GM19193 (cell line): ENCODE measurements around the gene PHF24.

Experiments used
- POLR2A ChIP-seq: IDR thresholded peaks from 4 replicates; pipeline ENCODE4 v1.6.1; 2011; ENCODE audit not compliant: insufficient read depth, insufficient read length; ENCODE audit errors: extremely low read depth

PHF24 gene

DNA sequence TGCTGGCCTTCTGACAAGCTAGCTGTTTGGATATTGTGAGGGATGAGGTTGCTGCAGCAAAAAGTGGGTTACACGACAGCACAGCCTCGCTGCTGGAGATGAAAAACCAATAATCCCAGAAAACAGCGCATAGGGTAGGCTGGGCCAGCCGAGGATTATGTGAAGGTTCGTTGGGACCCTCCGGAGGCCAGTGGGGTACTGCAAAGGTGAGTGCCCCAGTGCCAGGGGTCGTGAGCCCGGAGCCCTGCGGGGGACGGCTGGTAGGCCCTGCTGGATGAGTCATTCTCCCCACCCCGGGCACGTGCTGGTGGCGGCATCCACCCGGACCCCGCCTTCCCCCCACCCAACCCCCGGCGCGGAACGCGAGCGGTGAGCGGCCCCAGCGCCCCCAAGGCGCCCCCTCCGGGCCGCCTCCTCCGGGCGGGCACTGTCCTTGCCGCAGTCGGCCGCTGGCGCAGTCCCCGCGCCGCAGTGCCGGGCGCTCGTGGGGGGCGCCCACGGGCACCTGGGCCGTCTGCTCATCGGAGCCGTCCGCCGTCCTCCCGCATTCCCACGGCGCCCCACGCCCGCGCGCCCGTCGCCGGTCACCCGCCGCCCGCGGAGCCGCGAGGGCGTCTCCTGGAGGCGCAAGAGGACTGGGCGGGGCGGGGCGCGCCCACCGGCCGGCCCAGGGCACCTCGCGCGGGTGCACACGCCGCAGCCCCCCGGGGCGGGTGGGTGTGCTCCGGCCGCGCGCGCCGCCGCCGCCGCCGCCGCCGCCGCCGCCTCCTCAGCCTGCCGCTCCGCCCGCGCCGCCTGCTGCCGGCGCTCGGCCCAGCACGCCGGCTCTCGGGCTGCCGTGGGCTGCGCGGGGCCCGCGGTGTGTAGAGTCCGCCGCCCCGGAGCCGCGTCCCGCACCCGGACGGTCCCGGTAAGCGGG lies at the start of gene PHF24:
Gene PHF24 (plus strand): TSS at position 794 of the 919 bp plus-strand sequence. CDS start 13,014 bp downstream, outside the sequence.
- no peak for TF ChIP-seq POLR2A

DNA sequence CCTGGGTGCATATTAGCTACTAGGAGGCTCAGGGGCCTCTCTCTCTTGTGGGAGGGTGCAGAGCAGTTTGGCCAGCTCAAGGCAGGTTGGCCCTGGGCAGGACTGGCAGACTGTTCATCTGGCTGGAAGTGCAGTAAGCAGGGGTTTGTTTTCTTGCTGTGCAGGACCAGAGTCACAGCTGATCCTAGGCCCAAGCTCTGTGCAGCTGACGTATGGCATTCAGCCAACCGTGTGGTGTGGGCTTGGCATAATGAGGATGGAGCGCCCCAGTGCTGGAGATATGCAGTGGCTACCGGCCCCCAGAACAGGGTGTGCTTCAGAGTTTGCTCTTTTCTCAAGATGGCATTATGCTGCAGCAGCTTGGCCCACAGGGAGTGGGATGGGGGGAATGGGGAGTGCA lies 31.0 kb upstream of the PHF24 start:
- no peak for TF ChIP-seq POLR2A

DNA sequence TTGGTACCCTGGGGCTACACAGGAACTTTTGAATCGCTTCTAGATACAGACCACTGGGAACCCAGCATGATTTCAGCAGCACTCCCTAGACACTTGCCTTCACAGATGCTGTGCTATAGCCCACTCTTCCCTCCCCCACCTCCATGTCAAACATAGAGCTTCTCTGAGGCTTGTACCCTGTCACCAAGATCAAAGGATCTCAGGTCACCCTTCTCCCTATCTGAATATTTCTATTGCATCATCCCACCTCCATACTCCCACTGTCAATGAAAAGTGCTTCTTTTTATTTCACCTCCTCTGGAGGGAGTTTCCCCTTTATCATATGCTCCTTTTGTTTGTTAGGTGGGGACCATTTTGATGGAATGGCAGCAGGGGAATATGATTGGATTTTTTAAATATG lies 29.2 kb upstream of the PHF24 start:
- TF ChIP-seq POLR2A = no peak

GRCh38 chr9:34929506-34930102 lies 28.5 kb upstream of the PHF24 start:
- no peak for TF ChIP-seq POLR2A

GRCh38 chr9:34948451-34948850 lies 9.6 kb upstream of the PHF24 start:
- TF ChIP-seq POLR2A = no peak

GRCh38 chr9:34954225-34954624 lies 3.9 kb upstream of the PHF24 start:
- TF ChIP-seq POLR2A = no peak

DNA sequence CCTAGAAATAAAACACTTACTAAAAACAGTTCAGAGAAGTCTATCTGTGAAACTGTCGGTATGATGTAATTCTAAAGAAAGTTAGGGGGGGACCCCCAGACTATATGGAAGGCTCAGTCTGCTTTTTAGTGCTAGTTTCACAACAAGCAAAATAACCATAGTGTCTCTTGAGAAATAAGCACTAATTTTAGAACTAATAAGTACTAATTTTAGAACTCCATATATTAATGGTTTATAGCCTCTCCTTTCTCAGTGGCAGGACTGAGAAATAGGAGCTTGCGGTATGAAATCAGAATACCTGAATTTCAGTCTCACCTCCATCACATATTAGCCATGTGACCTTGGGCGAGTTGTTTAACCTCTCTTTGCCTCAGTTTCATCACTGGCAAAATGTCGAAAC lies 1.4 kb upstream of the PHF24 start:
- TF ChIP-seq POLR2A = no peak

DNA sequence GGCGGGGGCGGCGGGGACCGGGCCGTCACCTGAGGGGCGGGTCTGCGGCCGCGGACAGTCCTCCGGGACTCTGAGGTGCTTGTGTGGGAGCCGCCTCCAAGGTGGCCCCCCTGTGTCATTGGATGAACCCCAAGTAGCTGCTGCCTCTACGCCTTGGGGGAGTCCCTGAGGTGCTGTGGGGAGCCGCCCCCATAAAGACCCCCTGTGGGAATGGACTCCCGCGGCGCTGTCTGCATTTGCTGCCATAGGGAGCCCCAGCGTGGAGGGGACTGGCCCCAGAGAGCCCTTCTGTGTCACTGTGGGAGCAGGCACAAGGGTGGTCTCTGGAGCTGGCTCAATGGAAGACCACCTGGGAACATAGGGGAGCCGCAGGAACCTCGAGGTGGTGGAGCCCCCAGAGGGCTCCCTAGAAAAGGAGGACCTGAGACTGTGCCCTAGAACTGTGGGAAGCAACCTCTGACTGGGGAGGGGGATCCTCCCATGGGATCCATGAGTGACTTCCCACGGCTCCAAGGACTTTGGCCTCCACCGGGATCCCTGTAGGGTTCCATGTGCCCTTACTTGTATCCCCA lies 412 bp downstream of the PHF24 start:
- no peak for TF ChIP-seq POLR2A

DNA sequence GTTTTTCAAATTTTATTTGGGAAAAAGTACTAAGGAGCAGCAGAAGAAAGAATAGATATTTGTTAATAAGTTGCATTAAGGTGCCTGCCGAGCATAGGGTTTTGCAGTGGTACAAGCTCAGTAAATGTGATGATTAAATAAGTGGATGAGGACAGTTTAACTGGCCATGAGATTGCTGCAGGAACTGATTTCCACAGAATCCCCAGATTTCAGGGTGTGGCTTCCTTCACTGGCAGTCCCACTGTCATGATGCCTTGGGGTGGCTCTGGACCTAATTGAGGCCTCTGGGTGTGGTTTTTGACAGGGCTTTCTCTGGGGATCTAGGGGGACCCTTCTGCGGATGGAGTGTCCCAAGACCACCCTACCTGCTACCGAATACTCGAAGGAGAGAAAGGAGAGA lies 1.4 kb downstream of the PHF24 start:
- no peak for TF ChIP-seq POLR2A

DNA sequence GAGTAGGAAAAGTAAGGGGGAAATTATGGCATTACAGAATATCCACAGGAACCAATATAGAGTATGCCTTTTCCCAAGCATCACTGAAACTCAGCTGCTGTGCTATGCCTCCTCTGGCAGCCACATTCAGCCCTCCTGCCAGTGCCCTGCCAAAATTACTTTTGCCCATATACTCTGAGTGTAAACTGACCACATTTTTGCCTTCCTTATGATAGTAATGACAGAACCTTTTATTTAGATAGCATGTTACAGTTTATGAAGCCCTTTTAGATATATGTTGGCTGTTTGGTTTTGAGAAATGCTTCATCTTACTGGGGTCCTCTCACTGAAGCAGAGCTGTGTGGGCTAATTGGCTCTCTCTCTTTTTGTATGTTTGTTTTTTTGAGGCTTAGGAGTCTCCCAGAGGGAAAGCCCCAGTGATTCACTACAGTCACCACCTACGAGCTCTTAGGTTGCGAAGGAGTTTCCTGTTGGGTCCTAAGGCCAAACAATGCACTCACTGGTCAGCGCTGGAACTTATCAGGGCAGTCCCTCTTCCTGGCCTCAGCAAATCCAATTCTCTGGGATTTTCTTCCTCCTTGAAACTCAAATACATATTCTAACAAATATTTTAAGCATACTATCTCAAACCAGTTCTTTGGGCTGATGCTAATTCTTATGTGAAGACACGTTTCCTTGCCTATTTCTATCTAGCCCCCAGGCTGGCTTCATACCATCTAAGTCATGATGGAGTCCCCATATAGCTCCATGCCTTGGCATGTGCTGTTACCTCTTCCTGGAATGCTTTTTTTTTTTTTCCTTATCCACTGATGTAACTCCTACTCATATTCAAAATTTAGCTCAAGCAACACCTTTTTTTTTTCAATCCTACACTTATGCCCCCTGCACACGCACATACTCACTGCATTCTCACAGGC lies 3.7 kb downstream of the PHF24 start:
- TF ChIP-seq POLR2A = no peak

- TF ChIP-seq POLR2A = no peak
Measured at GRCh38 chr9:34962546-34962945, 4.5 kb downstream of the PHF24 start.

DNA sequence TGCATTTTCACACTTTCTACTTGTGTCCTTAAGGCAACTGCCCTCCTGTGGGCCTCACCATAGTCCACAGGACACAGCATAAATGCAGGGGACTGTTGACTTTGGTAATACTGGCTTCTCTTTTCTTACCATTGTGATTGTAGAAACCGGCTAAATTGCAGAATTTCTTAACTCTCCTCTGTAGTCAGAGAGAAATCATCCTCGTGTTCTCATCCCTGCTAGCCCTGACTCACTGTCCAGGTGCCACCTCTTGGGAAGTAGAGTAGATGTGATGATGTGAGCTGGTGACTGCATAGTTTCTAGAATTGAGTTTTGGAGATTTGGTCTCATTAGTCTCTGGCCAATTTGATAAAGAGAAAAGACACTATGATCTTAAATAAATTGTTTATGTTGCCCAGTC lies 5.5 kb downstream of the PHF24 start:
- no peak for TF ChIP-seq POLR2A

GRCh38 chr9:34964458-34964857 lies 6.4 kb downstream of the PHF24 start:
- no peak for TF ChIP-seq POLR2A

- TF ChIP-seq POLR2A = no peak
Measured at GRCh38 chr9:34971146-34971811, 13.2 kb downstream of the PHF24 start.
